GM19099 (cell line): Measurements from ENCODE around the gene STX17.

ENCODE experiments used
- POLR2A ChIP-seq: IDR thresholded peaks from 3 replicates; pipeline ENCODE4 v1.6.1; 2011; ENCODE audit warnings: low read depth; ENCODE audit not compliant: insufficient read length; ENCODE audit errors: extremely low read depth

STX17 gene

DNA sequence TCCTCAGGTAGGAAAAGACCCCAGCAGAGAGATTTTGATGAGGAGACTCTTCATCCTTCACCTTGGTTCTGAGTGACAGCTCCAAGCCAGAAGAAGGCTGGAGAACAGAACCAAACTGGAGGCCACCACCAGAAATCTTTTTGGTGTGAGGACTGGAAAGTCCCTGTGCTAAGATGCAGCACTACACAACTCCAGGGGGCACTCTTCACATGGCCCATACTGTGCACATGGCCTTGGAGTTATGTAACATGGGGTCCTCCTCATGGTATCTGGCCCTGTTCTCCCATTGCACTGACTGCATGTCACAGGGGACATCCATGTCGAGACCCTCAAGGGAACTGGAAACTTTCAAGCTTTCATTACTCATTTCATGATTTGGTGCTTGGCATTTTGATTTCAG lies 17.3 kb upstream of the STX17 start:
- no peak for TF ChIP-seq POLR2A

DNA sequence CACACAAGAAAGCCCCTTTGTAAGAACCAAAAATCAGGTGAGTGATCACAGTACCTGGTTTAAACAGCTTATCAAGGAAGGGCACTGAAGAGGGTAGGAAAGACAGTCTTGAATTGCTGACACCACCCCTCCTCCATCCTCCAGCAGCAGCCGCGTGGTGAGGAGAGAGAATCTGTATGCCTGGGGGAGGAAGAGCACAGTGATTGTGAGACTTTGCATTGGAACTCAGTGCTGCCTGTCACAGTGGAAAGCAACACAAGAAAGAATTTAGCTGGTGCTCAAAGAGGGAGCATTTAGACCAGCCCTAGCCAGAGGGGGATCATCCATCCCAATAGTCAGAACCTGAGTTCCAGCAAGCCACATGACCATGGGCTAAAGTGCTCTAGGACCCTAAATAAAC lies 11.6 kb upstream of the STX17 start:
- TF ChIP-seq POLR2A: no peak

DNA sequence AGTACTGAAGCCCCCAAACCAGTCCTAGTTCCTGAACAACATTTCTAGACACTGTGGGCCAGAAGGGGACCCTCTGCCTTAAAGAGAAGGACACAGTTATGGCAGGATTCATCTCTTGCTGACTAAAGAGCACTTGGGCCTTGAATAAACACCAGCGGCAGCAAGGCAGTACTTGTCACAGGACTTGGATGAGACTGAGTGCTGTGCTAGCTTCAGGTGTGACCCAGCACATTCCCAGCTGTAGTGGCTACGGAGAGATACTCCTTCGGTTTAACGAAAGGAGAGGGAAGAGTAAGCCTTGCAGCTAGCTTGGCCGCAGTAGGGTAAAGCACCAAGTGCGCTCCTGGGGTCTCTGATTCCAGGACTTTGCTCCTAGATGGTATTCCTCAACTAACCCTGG lies 10.9 kb upstream of the STX17 start:
- TF ChIP-seq POLR2A: no peak

DNA sequence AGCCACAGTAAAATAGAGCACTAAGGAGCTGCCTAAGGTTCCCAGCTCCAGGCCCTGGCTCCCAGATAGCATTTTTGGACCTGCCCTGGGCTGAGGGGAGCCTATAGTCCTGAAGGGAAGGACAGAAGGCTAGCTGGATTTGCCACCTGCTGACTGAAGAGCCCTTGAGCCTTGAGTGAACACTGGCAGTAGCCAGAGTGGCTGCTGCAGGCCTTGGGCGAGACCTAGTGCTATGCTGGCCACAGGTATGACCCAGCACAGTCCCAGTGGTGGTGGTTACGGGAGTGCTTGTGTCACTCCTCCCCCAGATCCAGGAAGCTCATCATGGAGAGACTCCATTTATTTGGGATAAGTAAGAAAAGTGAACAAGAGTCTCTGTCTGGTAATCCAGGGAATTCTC lies 10.3 kb upstream of the STX17 start:
- no peak for TF ChIP-seq POLR2A

DNA sequence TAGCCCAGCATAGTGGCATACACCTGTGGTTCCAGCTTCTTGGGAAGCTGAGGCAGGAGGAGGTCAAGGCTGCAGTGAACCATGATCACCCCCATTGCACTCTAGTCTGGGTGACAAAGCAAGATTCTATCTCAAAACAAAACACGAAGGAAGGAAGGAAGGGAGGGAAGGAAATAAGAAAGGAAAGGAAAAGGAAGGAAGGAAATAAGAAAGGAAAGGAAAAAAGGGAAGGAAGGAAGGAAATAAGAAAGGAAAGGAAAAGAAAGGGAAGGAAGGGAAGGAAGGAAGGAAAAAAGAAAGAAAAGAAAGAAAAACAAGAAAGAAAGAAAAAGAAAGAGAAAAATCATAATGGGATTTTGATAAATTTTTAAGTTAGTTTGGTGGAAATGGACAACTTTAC lies 3.1 kb upstream of the STX17 start:
- TF ChIP-seq POLR2A: no peak

DNA sequence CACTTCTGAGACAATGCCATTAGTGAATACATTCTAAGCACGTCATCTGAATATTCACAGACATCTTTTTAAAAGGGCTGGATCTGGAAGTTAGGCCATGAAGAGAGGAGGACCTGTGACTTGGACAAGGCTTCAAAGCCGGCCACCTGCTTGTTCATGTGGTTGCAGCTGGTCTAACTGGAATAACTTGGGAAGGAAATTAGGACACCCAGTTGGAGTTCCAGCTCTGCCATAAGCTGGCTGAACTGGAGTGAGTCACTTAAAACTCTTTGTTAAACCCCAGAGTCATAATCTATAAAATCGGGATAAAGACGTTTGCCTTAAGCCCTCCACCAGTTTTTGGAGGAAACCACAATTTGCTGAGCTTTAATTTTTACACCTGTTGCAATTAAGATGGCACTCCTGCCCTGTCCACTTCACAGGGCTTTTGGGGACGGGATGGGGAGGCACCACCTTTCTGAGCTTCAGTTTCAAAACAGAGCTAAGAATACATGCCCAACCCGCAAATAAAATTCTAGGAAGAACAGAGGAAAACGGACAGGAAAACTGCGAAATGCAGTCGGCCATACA lies 536 bp upstream of the STX17 start:
- TF ChIP-seq POLR2A: no peak

DNA sequence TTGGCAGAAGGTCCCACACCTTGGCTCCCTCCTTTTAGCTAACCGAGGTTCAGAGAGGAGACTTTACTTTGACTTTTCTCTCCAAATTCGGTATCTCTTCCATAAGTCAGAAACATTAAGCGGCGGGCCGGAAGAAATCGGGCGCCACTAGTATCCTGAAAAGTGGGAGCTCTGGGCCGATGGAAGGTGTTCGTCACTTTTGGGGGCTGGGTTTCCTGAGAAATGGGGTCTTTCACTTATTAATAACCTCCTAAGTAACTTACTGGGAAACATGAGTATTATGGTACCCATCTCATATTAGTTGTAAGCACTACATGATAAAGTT lies 716 bp downstream of the STX17 start:
- TF ChIP-seq POLR2A: no peak

DNA sequence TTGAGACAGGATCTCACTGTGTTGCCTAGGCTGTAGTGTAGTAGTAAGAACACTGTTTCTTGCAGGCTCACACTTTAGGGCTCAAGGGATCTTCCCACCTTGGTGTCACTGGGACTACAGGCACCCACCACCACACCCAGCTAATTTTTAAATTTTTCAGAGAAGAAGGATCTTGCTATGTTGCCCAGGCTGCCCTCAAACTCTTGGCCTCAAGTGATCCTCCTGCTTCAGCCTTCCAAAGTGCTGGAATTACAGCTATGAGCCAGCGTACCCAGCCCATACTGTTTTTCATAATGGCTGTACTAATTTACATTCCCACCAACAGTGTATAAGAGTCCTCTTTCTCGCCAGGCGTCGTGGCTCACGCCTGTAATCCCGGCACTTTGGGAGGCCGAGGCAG lies 5.1 kb downstream of the STX17 start:
- no peak for TF ChIP-seq POLR2A

DNA sequence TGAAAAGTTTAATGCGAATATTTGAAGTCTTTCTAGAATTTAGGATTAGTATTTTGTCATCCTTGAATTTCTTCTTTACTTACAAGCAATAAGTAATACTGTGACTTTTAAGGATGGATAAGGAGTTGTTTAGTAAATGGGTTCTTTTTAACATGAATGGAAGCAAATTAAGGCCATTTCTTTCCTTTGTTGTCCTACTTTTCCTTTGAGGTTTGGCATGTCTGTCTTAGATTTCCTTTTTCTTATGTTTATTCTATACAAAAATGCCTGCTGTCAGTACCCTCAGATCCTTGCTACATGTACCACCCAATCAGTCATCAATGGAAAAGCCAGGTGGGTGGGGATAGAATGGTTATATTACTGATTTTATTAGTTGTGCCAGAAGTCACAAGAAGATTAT lies 10.2 kb downstream of the STX17 start:
- no peak for TF ChIP-seq POLR2A

DNA sequence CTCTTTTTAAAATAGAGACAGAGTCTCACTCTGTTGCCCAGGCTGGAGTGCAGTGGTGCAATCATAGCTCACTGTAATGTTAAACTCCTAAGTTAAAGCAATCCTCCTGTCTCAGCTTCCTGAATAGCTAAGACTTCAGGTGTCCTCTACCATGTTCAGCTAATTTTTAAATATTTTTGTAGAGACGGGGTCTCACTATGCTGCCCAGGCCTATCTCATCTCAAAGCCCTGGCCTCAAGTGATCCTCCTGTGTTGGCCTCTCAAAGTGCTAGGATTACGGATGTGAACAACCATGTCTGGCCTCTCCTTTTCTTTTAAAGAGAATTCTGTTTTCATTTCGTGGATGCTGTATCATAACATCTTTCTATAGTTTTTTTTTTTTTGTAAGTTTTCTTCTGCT lies 11.7 kb downstream of the STX17 start:
- TF ChIP-seq POLR2A: no peak

DNA sequence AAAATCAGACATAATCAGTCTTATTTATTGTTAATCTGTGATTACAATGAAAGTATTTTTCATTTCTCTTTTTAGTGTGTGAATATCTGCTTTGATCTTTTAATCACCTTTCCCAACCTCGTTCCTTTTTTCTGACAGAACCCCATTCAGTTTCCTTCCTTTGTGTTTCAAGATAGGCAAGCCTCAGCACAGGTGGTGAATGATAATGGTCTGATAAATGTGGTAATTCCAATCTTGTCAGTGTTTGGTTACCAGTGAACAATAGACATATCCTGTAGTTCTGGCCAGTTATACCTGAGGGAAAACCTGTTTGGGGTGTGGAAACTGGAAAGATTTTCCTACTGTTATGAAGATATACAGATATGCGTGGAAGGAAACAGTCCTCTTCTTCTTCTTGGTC lies 13.5 kb downstream of the STX17 start:
- no peak for TF ChIP-seq POLR2A

DNA sequence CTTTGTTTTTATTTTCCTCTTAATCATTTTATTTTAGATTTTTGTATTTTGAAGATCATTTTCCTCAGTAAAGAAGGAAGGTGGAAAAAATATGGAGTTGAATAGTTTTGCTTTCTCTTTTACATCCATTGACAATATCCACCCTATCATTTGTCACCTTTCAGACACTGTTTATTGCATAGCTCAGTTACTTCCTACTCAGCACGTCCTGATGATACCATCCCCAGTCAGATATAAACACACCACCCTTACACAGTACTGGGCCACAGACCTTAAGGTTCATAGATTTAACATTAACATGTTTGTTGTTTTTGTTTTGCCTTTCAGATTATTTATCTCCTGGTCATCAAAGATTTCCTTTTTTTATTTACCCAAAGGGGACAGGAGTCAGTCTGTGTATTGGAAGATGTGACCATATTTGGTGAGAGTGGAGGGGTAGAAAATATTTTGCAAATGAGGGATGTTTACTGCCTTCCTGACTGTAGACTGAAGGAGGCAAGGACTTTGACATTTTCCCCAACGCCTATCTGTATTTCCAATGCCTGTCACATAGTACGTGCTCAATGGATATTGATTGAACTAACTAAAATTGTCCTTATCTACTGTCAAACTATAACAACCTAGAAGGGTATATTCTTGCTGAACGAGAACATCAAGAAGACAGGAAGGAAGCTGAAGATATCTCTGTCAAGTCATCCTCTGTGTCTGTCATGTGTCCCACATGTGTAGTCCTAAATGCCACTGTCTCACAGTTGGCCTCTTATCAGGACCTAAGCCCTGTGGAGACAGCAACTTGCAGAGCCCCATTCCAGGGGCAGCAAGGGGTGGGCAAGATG lies 15.6 kb downstream of the STX17 start:
- no peak for TF ChIP-seq POLR2A

DNA sequence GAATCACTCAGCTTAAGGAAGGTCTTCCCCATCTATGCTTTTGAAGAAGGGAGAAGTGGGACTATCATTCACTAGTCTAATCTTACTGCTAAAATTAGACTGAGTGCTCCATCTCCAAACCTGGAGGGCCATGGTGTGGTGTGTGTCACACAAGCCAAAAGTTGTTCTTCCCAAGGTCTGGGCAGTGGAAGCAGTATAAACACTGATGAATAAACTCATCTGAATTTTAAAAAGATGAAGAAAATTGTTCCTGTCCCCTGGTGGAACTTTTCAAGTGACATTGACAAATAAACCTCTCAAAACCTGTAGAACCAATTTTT lies 16.2 kb downstream of the STX17 start:
- TF ChIP-seq POLR2A: no peak

DNA sequence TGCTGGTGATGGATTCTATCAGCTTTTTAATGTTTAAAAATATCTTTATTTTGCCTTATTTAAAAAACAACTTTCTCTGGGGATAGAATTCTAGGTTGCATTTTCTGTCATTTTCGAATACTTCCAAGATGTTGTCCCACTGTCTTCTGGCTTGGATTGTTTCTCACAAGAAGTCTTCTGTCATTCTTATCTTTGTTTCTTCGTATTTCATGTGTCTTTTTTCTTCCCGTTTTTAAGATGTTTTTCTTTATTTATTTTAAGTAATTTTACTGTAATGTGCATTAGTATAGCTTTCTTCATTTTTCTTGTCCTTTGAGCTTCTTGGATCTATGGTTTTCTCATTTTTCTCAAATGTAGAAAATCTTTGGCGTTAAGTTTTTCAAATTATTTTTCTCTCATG lies 19.1 kb downstream of the STX17 start:
- no peak for TF ChIP-seq POLR2A

DNA sequence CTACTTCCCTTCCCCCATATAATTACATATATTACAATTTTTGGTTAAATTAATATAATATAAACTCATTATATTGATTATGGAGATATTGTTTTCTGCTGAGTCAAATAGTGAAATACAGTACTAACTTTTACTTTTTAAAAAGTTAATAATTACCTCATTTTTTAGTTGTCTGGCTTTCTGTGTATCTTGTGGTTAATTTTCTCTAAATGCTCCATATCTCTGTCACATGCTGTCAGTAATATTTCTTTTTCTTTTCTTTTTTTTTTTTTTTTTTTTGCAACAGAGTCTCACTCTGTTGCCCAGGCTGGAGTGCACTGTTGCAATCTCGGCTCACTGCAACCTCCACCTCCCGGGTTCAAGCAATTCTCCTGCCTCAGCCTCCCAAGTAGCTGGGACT lies 23.2 kb downstream of the STX17 start:
- TF ChIP-seq POLR2A: no peak

DNA sequence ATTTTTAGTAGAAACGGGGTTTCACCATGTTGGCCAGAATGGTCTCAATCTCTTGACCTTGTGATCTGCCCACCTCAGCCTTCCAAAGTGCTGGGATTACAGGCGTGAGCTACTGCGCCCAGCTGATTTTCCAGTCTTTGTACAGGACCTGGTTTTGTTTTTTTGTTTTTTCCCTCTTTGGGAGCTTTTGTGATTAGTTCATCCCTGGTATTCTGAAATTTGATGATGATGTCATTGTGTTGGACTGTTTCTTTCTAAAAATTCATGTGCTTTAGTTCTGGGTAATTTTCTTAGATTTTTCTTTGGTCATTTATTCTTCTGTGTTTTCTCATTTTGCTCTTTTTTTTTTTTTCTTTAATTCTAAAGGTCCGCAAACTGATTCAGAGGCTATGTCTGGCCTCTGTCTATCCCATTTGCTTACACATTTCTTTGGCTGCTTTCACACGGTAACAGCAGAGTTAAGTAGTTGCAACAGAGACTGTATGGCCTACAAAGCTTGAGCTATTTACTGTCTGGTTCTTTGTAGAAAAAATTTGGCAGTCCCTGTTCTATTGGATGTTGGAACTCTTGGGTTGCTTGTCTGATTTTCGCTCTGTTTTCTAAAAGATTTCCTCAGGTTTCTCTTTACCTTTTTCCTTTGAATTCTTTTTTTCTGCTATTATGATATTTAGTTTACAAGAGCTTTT lies 24.8 kb downstream of the STX17 start:
- TF ChIP-seq POLR2A: no peak
